ENCODE measurements around the gene CMTM6. TPM values are rescaled to one million over a fixed set of nuclear protein-coding genes. Genes with fewer than 3 reads are reported as not detected.

The CMTM6 gene
- polyA plus RNA-seq, 1 donor (not counting 4 experiments of a cell fraction or from before 2014, with no cell fraction given): 85.4 TPM

DNA sequence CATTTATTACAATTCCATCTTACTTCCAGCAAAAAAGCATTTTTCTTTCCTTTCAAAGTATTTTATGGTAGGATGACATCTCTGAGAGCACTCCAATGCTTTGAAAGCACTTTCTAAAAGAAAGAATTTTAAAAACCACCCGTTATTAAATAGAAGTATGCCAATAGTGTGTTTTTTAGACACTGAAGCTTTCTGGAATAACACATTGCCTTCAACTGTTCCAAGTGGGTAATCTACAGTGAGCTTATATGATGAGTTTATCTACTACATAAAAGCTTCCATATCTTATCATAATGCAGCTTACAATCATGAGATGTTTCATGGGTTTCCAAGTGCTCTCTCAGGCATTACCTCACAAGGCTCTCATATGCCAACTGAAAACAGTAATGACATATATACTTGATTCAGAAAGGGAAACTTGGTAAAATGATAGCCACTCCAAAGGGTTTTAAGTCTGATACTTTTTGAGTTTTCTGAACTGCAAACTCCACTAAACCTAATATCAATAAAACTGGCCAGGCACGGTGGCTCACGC is 14.1 kb downstream of the CMTM6 start:
- Histone ChIP-seq H3K27ac (ENCODE audit: control insufficient read depth, insufficient read depth, low read length) (no peak overlapping the region), H4K20me1 (ENCODE audit: control insufficient read depth, extremely low read depth, insufficient read depth, low read length) (no peaks in the 10 kb centered on the region), H3K4me3 (ENCODE audit: control insufficient read depth in 2 of 3, extremely low read depth in 1 of 3, insufficient read depth in 2 of 3, low read depth in 1 of 3, low read length in 3 of 3) (no peak overlapping the region), H3K4me1 (ENCODE audit: control insufficient read depth, extremely low read depth, insufficient read depth, low read length) (peaks cover 2% of the 10 kb centered on the region), H3K9me3 (ENCODE audit: control insufficient read depth, low read depth, low read length) (no peaks in the 10 kb centered on the region), H3K79me2 (ENCODE audit: control insufficient read depth, insufficient read depth, low read length) (peaks cover 13% of the 10 kb centered on the region), H3K9ac (ENCODE audit: control insufficient read depth, extremely low read depth, insufficient read depth, low read length) (no peak overlapping the region), H3K4me2 (ENCODE audit: control insufficient read depth, extremely low read depth, insufficient read depth, low read depth, low read length) (no peak overlapping the region), H3K36me3 (ENCODE audit: control insufficient read depth in 2 of 2, extremely low read depth in 1 of 2, insufficient read depth in 2 of 2, low read length in 2 of 2) (peaks cover 4 to 7% of the 10 kb centered on the region in 2 experiments), H2AFZ (ENCODE audit: control insufficient read depth, low read length) (no peak overlapping the region), H3K27me3 (ENCODE audit: control insufficient read depth, extremely low read depth, insufficient read depth, low read length) (no peaks in the 10 kb centered on the region), H3K9me1 (ENCODE audit: control insufficient read depth, extremely low read depth, insufficient read depth, low read length) (no peaks in the 10 kb centered on the region)
- DNase-seq (ENCODE audit: low read depth, low spot score): no peak
- FAIRE-seq: no peak
- dilution Hi-C loops (cut with MboI; ENCODE audit: extremely low pct_ligation_motif_present, low sequenced_read_pairs): no loop called here
- no peak for TF ChIP-seq EZH2 (IDR thresholded peaks at IDR 0.05; ENCODE audit: low read length)
- TF ChIP-seq, protein P1, sequence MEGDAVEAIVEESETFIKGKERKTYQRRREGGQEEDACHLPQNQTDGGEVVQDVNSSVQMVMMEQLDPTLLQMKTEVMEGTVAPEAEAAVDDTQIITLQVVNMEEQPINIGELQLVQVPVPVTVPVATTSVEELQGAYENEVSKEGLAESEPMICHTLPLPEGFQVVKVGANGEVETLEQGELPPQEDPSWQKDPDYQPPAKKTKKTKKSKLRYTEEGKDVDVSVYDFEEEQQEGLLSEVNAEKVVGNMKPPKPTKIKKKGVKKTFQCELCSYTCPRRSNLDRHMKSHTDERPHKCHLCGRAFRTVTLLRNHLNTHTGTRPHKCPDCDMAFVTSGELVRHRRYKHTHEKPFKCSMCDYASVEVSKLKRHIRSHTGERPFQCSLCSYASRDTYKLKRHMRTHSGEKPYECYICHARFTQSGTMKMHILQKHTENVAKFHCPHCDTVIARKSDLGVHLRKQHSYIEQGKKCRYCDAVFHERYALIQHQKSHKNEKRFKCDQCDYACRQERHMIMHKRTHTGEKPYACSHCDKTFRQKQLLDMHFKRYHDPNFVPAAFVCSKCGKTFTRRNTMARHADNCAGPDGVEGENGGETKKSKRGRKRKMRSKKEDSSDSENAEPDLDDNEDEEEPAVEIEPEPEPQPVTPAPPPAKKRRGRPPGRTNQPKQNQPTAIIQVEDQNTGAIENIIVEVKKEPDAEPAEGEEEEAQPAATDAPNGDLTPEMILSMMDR (optimal IDR thresholded peaks at IDR 0.05 in 1 of 3, IDR thresholded peaks at IDR 0.05 in 1 of 3, conservative IDR thresholded peaks at IDR 0.05 in 1 of 3; ENCODE audit: extremely low read depth in 1 of 3, insufficient read depth in 2 of 3, low read length in 3 of 3): no peak

DNA sequence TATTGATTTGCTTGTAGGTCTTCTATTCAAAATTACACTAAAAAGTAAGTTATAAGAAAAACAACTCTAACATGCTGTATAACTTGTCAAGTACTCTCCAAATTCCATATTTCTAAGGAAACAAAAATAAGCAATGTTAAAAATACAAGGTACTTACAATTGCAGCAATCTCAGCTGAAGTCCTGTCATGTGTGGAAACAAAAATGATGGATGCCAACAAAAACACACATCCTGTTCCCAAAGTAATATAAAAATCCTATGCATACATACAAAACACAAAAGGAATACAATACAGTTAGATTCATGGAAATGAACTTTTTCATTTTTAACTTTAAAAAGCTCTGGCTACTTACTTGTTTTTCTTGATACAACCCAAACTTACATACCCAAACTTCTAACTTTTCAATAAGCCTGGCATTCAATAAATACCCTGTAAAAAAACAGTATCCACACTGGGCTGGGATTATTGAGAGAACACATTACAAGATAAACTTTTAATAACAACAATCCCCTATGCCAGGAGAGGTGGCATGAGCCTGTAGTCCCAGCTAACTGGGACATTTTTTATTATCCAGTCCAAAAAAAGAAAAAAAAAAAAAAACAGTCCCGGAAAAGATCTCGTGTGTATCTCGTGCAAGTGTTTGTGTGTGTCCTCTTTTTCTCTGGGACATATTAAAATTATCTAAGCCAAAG is 14.7 kb downstream of the CMTM6 start:
- Histone ChIP-seq H3K4me3 (ENCODE audit: control insufficient read depth in 2 of 3, extremely low read depth in 1 of 3, insufficient read depth in 2 of 3, low read depth in 1 of 3, low read length in 3 of 3) (no peak overlapping the region), H3K9me1 (ENCODE audit: control insufficient read depth, extremely low read depth, insufficient read depth, low read length) (no peaks in the 10 kb centered on the region), H4K20me1 (ENCODE audit: control insufficient read depth, extremely low read depth, insufficient read depth, low read length) (no peaks in the 10 kb centered on the region), H3K79me2 (ENCODE audit: control insufficient read depth, insufficient read depth, low read length) (peaks cover 8% of the 10 kb centered on the region), H3K4me2 (ENCODE audit: control insufficient read depth, extremely low read depth, insufficient read depth, low read depth, low read length) (no peak overlapping the region), H2AFZ (ENCODE audit: control insufficient read depth, low read length) (no peak overlapping the region), H3K9me3 (ENCODE audit: control insufficient read depth, low read depth, low read length) (no peaks in the 10 kb centered on the region), H3K36me3 (ENCODE audit: control insufficient read depth in 2 of 2, extremely low read depth in 1 of 2, insufficient read depth in 2 of 2, low read length in 2 of 2) (peaks cover 6 to 7% of the 10 kb centered on the region in 2 experiments), H3K9ac (ENCODE audit: control insufficient read depth, extremely low read depth, insufficient read depth, low read length) (no peak overlapping the region), H3K27me3 (ENCODE audit: control insufficient read depth, extremely low read depth, insufficient read depth, low read length) (no peaks in the 10 kb centered on the region), H3K27ac (ENCODE audit: control insufficient read depth, insufficient read depth, low read length) (no peak overlapping the region), H3K4me1 (ENCODE audit: control insufficient read depth, extremely low read depth, insufficient read depth, low read length) (no peaks in the 10 kb centered on the region)
- no peak for TF ChIP-seq EZH2 (IDR thresholded peaks at IDR 0.05; ENCODE audit: low read length)
- TF ChIP-seq, protein P1 (optimal IDR thresholded peaks at IDR 0.05 in 1 of 3, IDR thresholded peaks at IDR 0.05 in 1 of 3, conservative IDR thresholded peaks at IDR 0.05 in 1 of 3; ENCODE audit: extremely low read depth in 1 of 3, insufficient read depth in 2 of 3, low read length in 3 of 3): no peak
- FAIRE-seq (no peak), DNase-seq (ENCODE audit: low read depth, low spot score) (no peak)
- dilution Hi-C loops (cut with MboI; ENCODE audit: extremely low pct_ligation_motif_present, low sequenced_read_pairs): no loop called here
